Nephron progenitor cell (in vitro differentiated cells): Measurements from ENCODE around the gene ZFPL1.

ENCODE experiments used
- DNase-seq: peaks from one replicate; pipeline ENCODE4 v3.0.0; 2021
- H3K27ac Mint-ChIP-seq: 2 replicates; pipeline ENCODE4 v1.8.0; 2021; ENCODE audit warnings: mild to moderate bottlenecking, moderate library complexity, mixed read lengths
- H3K27me3 Mint-ChIP-seq: 2 replicates; pipeline ENCODE4 v1.8.0; 2021; ENCODE audit warnings: mild to moderate bottlenecking, low read depth, mixed read lengths; ENCODE audit not compliant: poor library complexity
- H3K36me3 Mint-ChIP-seq: 2 replicates; pipeline ENCODE4 v1.8.0; 2021; ENCODE audit warnings: low read depth, mixed read lengths
- H3K4me1 Mint-ChIP-seq: 2 replicates; pipeline ENCODE4 v1.8.0; 2021; ENCODE audit warnings: mixed read lengths
- H3K4me3 Mint-ChIP-seq: 2 replicates; pipeline ENCODE4 v1.8.0; 2021; ENCODE audit warnings: mild to moderate bottlenecking, moderate library complexity, mixed read lengths
- H3K9me3 Mint-ChIP-seq: 2 replicates; pipeline ENCODE4 v1.8.0; 2021; ENCODE audit warnings: mild to moderate bottlenecking, moderate library complexity, mixed read lengths
- TF ChIP-seq, protein P1 (sequence below): fragments of 200-600 bp; sonication (generic); IDR thresholded peaks from 2 replicates; pipeline ENCODE4 v1.5.0; 2021; ENCODE audit warnings: antibody characterized with exemption

ZFPL1 gene

DNA sequence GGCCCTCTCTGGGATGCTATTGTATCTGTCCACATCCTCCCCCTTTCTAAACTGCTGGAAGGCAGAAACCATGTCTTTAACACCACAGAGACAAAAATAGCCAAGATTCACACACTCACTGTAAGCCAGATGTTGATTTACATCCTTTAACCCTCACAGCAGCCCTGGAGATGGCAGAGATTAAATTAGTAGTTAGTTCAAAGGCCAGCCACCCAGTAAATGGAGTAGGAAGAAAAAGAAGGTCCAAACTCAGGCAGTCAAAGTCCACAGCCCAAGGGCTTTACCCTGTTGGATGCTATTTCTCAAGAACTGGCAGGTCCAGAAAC, 35.6 kb downstream of the ZFPL1 start:
- H3K27ac Mint-ChIP-seq = no peak overlapping the region
- no peak for DNase-seq
- no peaks in the 10 kb centered on the region for H3K9me3 Mint-ChIP-seq
- H3K4me1 Mint-ChIP-seq = peaks cover 44% of the 10 kb centered on the region
- TF ChIP-seq, protein P1, sequence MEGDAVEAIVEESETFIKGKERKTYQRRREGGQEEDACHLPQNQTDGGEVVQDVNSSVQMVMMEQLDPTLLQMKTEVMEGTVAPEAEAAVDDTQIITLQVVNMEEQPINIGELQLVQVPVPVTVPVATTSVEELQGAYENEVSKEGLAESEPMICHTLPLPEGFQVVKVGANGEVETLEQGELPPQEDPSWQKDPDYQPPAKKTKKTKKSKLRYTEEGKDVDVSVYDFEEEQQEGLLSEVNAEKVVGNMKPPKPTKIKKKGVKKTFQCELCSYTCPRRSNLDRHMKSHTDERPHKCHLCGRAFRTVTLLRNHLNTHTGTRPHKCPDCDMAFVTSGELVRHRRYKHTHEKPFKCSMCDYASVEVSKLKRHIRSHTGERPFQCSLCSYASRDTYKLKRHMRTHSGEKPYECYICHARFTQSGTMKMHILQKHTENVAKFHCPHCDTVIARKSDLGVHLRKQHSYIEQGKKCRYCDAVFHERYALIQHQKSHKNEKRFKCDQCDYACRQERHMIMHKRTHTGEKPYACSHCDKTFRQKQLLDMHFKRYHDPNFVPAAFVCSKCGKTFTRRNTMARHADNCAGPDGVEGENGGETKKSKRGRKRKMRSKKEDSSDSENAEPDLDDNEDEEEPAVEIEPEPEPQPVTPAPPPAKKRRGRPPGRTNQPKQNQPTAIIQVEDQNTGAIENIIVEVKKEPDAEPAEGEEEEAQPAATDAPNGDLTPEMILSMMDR = no peak
- peak overlapping the region; percentile 54 for H3K4me3 Mint-ChIP-seq
- H3K27me3 Mint-ChIP-seq = no peaks in the 10 kb centered on the region
- peaks cover 41% of the 10 kb centered on the region for H3K36me3 Mint-ChIP-seq

DNA sequence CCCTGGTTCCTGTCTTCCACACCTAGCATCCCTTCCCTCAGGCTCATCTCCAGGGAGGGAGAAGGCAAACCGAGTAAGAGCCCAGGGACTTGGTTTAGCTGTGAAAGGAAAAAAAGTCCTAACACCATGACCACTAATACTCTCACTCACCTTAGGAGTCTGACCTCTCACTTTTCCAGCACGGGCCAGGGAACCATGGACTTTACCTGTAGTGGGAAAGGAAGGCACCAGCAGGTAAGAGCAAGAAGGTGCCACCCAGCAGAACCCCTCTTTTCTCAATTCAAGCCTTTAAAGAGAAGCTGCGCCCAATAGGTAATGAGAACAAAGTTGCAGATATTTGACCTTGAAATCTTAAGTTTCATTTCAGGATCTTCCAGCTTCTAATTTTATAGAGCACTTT, 36.8 kb downstream of the ZFPL1 start:
- Mint-ChIP-seq H3K9me3 (no peaks in the 10 kb centered on the region), H3K4me3 (peak overlapping the region; percentile 100), H3K4me1 (peaks cover 37% of the 10 kb centered on the region), H3K36me3 (peaks cover 36% of the 10 kb centered on the region), H3K27me3 (no peaks in the 10 kb centered on the region), H3K27ac (no peak overlapping the region)
- TF ChIP-seq, protein P1 = no peak
- DNase-seq = no peak

DNA sequence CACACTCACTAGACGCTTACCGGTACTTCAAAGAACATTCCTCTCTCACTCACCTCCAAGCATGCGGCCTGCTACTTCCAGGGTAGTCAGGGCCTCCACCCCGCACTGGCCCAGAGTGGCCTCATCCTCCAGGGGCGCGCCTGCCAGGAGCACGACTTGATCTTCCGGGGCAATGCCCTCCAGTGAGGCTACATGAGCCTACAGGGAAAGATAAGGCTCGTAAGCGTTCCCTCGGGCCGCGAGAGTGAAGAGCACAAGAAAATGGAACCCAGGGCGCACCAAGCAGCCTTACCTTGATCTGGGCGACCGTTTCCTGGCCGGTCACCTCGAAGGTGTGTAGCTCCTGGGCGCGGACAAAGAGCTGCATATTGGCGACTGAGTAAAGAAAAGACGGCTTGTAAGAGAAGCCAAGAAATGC, 37.4 kb downstream of the ZFPL1 start:
- DNase-seq = no peak

DNA sequence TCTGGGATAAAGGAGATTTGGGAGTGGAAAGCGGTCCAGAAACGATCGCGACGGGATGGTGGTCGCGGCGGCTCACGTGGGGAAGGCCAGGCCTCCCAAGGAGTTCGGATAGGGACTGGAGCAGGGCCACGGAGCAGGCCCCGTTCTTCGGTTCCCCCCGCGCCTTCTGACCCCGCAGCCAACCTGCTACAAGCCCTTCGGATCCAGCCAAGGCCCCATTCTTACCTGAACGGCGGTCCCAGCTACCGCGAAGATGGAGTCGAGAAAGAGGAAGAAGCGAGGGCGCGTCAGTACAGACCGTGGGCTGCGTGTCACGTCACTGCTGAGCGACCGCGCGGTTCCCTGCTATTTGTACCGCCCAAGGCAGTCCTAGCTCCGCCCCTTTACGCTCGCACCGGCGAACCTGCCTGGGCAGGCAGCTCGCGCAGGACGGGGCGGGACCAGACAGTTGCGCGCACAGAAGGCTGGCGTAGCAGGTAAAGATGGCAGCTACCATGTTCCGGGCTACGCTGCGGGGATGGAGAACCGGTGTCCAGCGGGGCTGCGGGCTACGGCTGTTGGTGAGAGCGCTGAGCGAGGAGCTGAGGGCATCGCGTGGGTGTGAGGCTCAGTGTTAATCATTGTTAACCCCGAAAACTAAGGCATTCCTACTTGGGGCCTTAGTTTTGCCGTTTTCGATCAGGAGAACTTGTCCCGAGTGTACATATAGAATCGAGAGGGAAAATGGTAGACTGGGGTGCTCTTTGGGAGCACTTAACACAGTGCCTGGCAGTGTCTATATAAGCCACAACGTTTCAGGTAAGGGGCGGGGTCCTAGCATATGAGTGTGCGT, 38.1 kb downstream of the ZFPL1 start, which contains the start of the genes FAU and MRPL49:
TSS of gene FAU (minus strand) at position 270 of the 832 bp plus-strand sequence. CDS start 321 bp downstream, outside the sequence.
TSS of gene MRPL49 (plus strand) at position 457 of the 832 bp plus-strand sequence. CDS start at position 483, 26 bp downstream.
- H3K27me3 Mint-ChIP-seq = no peaks in the 10 kb centered on the region
- peak; percentile 98 for DNase-seq
- H3K36me3 Mint-ChIP-seq = peaks cover 39% of the 10 kb centered on the region
- H3K4me3 Mint-ChIP-seq = peak within 1 kb of the TSS; percentile 100
- TF ChIP-seq, protein P1 = no peak
- peak within 1 kb of the TSS; percentile 99 for H3K27ac Mint-ChIP-seq
- no peaks in the 10 kb centered on the region for H3K9me3 Mint-ChIP-seq
- H3K4me1 Mint-ChIP-seq = peaks cover 37% of the 10 kb centered on the region

More for the DNA sequence above, 37.4 kb downstream of the ZFPL1 start:
- TF ChIP-seq, protein P1 = no peak
- Mint-ChIP-seq H3K27ac (peak overlapping the region; percentile 99), H3K27me3 (no peaks in the 10 kb centered on the region), H3K9me3 (no peaks in the 10 kb centered on the region), H3K36me3 (peaks cover 36% of the 10 kb centered on the region), H3K4me3 (peak overlapping the region; percentile 100), H3K4me1 (peaks cover 37% of the 10 kb centered on the region)

DNA sequence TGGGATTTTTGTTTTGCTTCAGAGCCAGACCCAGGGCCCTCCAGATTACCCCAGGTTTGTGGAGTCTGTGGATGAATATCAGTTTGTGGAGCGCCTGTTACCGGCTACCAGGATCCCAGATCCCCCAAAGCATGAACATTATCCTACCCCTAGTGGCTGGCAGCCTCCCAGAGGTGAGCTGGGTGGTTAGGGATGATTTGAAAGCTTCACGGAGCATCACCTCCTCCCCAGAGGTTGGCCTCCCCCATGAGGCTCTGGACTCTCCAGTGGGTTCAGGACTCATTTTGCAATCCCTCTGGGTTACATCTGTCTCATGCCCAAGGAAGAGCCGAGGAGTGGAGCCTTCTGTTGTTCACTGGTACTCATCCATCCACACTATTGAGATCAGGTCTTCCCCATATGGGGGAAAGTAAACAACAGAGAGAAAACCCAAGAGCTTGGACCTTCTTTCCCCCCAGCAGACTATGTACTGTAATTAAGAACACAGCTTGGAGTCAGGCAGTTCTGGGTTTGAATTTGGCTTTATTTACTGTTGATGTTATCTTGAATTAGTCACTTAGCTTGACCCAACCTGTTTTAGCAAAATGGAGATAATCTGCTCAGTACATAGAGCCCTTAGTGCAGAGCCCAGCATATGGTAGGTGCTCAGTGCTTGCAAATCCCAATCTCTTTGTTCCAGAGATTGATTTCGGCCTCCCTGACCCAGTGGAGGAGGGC, 40.6 kb downstream of the ZFPL1 start:
- DNase-seq = no peak
- peaks cover 32% of the 10 kb centered on the region for H3K4me1 Mint-ChIP-seq
- TF ChIP-seq, protein P1 = no peak
- no peaks in the 10 kb centered on the region for H3K27me3 Mint-ChIP-seq
- peaks cover 33% of the 10 kb centered on the region for H3K36me3 Mint-ChIP-seq
- no peaks in the 10 kb centered on the region for H3K9me3 Mint-ChIP-seq
- H3K4me3 Mint-ChIP-seq = peak overlapping the region; percentile 67
- no peak overlapping the region for H3K27ac Mint-ChIP-seq
